K562 (cell line): Measurements from ENCODE around the gene DGKB.

Experiments
- PREB ChIP-seq: sonication (generic); formaldehyde crosslinking; IDR thresholded peaks from 2 replicates; pipeline ENCODE4 v1.8.1; 2023; ENCODE audit warnings: mild to moderate bottlenecking, missing genetic modification reagents
- TF ChIP-seq, protein P1 (sequence below), 3 experiments: IDR thresholded peaks in 2 of 3; conservative IDR thresholded peaks in 1 of 3; 2 replicates each; pipeline ENCODE4 v1.5.1; 2011 to 2012; ENCODE audit warnings: low read length in 3 of 3, mild to moderate bottlenecking in 3 of 3, control low read depth in 2 of 3, improper control_type of control experiment in 1 of 3, inconsistent platforms in 1 of 3, low read depth in 1 of 3, mixed read lengths in 1 of 3, moderate library complexity in 1 of 3; ENCODE audit not compliant: insufficient read depth in 2 of 3

GRCh38 chr7:14837216-14837615 is 65.3 kb downstream of the DGKB start:
- TF ChIP-seq PREB (CRISPR knock-in tag), result no peak
- TF ChIP-seq, protein P1, sequence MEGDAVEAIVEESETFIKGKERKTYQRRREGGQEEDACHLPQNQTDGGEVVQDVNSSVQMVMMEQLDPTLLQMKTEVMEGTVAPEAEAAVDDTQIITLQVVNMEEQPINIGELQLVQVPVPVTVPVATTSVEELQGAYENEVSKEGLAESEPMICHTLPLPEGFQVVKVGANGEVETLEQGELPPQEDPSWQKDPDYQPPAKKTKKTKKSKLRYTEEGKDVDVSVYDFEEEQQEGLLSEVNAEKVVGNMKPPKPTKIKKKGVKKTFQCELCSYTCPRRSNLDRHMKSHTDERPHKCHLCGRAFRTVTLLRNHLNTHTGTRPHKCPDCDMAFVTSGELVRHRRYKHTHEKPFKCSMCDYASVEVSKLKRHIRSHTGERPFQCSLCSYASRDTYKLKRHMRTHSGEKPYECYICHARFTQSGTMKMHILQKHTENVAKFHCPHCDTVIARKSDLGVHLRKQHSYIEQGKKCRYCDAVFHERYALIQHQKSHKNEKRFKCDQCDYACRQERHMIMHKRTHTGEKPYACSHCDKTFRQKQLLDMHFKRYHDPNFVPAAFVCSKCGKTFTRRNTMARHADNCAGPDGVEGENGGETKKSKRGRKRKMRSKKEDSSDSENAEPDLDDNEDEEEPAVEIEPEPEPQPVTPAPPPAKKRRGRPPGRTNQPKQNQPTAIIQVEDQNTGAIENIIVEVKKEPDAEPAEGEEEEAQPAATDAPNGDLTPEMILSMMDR (IDR thresholded peaks at IDR 0.05 in 2 of 3, conservative IDR thresholded peaks at IDR 0.05 in 1 of 3; ENCODE audit: insufficient read depth in 2 of 3, low read depth in 1 of 3, low read length in 3 of 3), result no peak
